ENCODE measurements around the gene GPR3. TPM values are rescaled to one million over a fixed set of nuclear protein-coding genes. Genes with fewer than 3 reads are reported as not detected.

Gene GPR3
- polyA plus RNA-seq, 1 experiment = 1.3 TPM

GRCh38 chr1:27433706-27434105 lies 41.3 kb downstream of the GPR3 start:
- POLR2A ChIA-PET = no interaction called here

DNA sequence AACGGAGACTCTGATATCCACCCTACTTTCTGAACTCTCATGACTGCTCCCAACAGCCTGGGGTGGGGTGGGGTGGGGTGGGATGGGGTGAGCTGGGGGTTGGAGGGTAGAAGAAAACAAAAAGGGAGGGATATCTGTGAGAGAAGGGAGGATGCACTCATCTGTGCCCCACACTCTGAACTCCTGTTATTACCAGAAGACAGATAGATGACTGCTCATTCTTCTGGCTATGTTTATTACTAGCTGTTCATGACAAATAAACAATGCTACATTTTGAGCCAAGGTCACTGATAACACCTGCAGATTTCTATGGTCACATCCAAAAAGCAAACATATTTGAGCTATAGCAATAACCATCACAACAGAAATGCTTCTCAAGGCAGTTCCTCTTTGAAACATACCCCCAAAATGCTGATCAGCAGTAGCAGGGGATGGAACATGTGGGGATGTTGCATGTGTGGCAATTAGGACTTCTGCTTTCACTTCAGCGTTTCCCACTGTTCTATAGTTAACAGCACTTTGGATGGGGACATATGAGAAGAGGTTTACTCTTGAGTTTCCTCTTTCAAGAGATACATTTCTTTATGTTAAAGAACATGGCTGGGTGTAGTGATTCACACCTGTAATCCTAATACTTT lies 43.3 kb downstream of the GPR3 start:
- POLR2A ChIA-PET = interaction anchor here (0.5 to 1.3 kb wide), 2 partner anchors 17 to 54 kb away, joined by 3 to 4 read pairs; no protein-coding TSS in a partner anchor
- Histone ChIP-seq H3K27me3 (ENCODE audit: control insufficient read depth, insufficient read depth, low read length) (no peaks in the 10 kb centered on the region), H3K9me3 (ENCODE audit: control insufficient read depth, insufficient read depth, low read length) (no peaks in the 10 kb centered on the region), H3K27ac (ENCODE audit: low read depth, low read length) (no peak overlapping the region), H3K4me3 (ENCODE audit: low read depth, low read length) (no peak overlapping the region)
- CTCF ChIA-PET = interaction anchor here (1.2 kb wide), 1 partner anchor 19 kb away, joined by 3 read pairs; no protein-coding TSS in a partner anchor
- TF ChIP-seq, protein P1, sequence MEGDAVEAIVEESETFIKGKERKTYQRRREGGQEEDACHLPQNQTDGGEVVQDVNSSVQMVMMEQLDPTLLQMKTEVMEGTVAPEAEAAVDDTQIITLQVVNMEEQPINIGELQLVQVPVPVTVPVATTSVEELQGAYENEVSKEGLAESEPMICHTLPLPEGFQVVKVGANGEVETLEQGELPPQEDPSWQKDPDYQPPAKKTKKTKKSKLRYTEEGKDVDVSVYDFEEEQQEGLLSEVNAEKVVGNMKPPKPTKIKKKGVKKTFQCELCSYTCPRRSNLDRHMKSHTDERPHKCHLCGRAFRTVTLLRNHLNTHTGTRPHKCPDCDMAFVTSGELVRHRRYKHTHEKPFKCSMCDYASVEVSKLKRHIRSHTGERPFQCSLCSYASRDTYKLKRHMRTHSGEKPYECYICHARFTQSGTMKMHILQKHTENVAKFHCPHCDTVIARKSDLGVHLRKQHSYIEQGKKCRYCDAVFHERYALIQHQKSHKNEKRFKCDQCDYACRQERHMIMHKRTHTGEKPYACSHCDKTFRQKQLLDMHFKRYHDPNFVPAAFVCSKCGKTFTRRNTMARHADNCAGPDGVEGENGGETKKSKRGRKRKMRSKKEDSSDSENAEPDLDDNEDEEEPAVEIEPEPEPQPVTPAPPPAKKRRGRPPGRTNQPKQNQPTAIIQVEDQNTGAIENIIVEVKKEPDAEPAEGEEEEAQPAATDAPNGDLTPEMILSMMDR (IDR thresholded peaks at IDR 0.05; ENCODE audit: low read depth, low read length) = no peak
- DNase-seq (ENCODE audit: low read depth, low spot score) = no peak

More at GRCh38 chr1:27433706-27434105, 41.3 kb downstream of the GPR3 start:
- TF ChIP-seq, protein P1 (IDR thresholded peaks at IDR 0.05; ENCODE audit: low read depth, low read length) = no peak
- no peak for DNase-seq (ENCODE audit: low read depth, low spot score)
- Histone ChIP-seq H3K27me3 (ENCODE audit: control insufficient read depth, insufficient read depth, low read length) (no peaks in the 10 kb centered on the region), H3K27ac (ENCODE audit: low read depth, low read length) (no peak overlapping the region), H3K9me3 (ENCODE audit: control insufficient read depth, insufficient read depth, low read length) (no peaks in the 10 kb centered on the region), H3K4me3 (ENCODE audit: low read depth, low read length) (no peak overlapping the region)
- CTCF ChIA-PET = interaction anchor here (0.8 to 1.6 kb wide), 4 partner anchors 10 to 137 kb away, joined by 3 to 4 read pairs (median 3); no protein-coding TSS in a partner anchor

GRCh38 chr1:27436204-27437159 lies 44.1 kb downstream of the GPR3 start:
- Histone ChIP-seq H3K9me3 (ENCODE audit: control insufficient read depth, insufficient read depth, low read length) (no peaks in the 10 kb centered on the region), H3K4me3 (ENCODE audit: low read depth, low read length) (no peak overlapping the region), H3K27me3 (ENCODE audit: control insufficient read depth, insufficient read depth, low read length) (no peaks in the 10 kb centered on the region), H3K27ac (ENCODE audit: low read depth, low read length) (no peak overlapping the region)
- no peak for DNase-seq (ENCODE audit: low read depth, low spot score)
- POLR2A ChIA-PET = interaction anchor here (0.5 to 1.3 kb wide), 4 partner anchors 9 to 95 kb away, joined by 3 to 5 read pairs (median 4); no protein-coding TSS in a partner anchor
- CTCF ChIA-PET = interaction anchor here (0.6 to 2.0 kb wide), 2 partner anchors 20 to 151 kb away, joined by 4 to 7 read pairs; no protein-coding TSS in a partner anchor
- TF ChIP-seq, protein P1 (IDR thresholded peaks at IDR 0.05; ENCODE audit: low read depth, low read length) = no peak

GRCh38 chr1:27438621-27439061 lies 46.2 kb downstream of the GPR3 start:
- Histone ChIP-seq H3K27me3 (ENCODE audit: control insufficient read depth, insufficient read depth, low read length) (no peaks in the 10 kb centered on the region), H3K4me3 (ENCODE audit: low read depth, low read length) (no peak overlapping the region), H3K9me3 (ENCODE audit: control insufficient read depth, insufficient read depth, low read length) (no peaks in the 10 kb centered on the region), H3K27ac (ENCODE audit: low read depth, low read length) (no peak overlapping the region)
- no peak for DNase-seq (ENCODE audit: low read depth, low spot score)
- ChIA-PET POLR2A (no interaction called here), CTCF (interaction anchor here (1.2 to 2.0 kb wide), 4 partner anchors 22 to 170 kb away, joined by 3 to 7 read pairs (median 4); no protein-coding TSS in a partner anchor)
- TF ChIP-seq, protein P1 (IDR thresholded peaks at IDR 0.05; ENCODE audit: low read depth, low read length) = no peak
